Limb (tissue), 2 donors: Measurements from ENCODE around the gene DDIAS.
"Not testable (repeated sequence)": the region's sequence is repeated elsewhere in the genome, so short reads cannot be mapped to it uniquely, and the experiment has no call there.

ENCODE experiments used
- DNase-seq, 2 donors: peaks; one replicate each; pipeline ENCODE4 v3.0.0-alpha.2; 2016; ENCODE audit errors: extremely low spot score in 2 of 2

DDIAS gene, protein sequence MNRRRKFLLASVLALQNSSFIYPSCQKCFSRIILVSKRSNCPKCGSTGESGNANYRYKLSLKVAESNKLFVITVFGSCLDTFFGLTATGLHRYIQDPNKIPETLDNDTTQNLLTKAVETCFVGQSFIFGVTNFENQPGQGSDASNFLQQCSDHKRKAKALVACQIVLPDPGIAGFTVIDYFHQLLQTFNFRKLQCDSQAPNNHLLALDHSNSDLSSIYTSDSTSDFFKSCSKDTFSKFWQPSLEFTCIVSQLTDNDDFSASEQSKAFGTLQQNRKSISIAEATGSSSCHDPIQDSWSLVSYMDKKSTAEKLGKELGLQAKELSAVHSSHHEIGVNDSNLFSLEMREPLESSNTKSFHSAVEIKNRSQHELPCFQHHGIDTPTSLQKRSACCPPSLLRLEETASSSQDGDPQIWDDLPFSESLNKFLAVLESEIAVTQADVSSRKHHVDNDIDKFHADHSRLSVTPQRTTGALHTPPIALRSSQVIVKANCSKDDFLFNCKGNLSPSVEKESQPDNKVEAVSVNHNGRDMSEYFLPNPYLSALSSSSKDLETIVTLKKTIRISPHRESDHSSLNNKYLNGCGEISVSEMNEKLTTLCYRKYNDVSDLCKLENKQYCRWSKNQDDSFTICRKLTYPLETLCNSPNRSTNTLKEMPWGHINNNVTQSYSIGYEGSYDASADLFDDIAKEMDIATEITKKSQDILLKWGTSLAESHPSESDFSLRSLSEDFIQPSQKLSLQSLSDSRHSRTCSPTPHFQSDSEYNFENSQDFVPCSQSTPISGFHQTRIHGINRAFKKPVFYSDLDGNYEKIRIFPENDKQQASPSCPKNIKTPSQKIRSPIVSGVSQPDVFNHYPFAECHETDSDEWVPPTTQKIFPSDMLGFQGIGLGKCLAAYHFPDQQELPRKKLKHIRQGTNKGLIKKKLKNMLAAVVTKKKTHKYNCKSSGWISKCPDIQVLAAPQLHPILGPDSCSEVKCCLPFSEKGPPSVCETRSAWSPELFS

DNA sequence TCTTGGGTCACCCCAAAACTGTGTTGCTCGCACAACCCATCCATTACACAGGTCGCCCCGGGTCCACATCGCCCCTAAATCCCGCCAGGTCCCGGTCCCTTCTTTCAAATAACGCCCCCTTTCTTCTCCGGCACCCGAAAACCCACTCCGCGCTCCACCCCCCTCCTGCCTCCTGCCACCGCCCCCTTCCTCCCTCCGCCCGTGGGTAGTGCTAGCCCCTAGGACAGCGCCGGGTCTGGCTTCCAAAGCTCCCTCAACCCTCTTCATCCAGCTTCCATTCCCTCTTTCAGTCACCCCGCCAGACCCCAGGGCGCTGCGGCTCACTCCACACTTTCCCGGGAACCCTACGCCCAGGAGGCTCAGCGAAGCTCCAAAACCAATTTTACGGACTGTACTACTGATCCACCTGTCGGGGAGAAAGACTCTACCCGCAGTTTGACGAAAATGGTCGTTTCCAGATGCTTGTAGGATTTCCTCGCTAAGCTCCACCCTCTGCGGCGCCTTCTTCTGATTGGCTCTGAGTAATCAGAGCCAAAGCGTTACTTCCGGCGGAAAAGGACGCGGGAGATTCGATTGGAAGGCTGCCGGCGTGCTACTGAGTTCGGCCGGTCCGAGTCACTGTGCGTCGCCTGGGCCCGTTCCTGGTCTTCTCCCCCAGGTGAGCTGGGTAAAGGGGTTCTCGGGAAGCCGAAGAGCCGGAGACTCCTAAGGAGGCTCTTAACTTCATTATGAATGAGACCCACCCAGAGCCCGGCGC lies at the start of gene DDIAS:
Gene DDIAS, plus strand, starts transcription at position 572 of the 757 bp plus-strand sequence. CDS start 13,003 bp downstream, outside the sequence.
- peak; percentile 93 to 98 for DNase-seq

DNA sequence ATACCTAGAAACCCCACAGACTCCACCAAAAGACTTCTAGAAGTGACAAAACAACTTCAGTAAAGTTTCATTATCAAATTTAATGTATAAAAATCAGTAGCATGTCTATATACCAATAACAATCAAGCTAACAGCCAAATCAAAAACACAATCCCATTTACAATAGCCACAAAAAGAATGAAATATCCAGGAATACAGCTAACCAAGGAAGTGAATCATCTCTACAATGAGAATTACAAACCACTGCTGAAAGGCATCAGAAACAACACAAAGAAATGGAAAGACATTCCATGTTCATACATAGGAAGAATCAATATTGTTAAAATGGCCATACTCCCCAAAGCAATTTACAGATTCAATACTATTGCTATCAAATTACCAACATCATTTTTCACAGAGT lies 47.3 kb upstream of the DDIAS start:
- no peak for DNase-seq

DNA sequence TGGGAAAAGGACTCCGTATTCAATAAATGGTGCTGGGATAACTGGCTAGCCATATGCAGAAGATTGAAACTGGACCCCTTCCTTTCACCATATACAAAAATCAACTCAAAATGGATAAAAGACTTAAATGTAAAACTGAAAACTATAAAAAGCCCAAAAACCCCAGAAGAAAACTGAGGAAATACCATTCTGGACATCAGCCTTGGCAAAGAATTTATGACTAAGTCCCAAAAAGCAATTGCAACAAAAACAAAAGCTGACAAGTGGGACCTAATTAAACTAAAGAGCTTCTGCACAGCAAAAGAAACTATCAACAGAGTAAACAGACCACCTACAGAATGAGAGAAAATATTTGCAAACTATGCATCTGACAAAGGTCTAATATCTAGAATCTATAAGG lies 46.6 kb upstream of the DDIAS start:
- DNase-seq, result not testable (repeated sequence)

DNA sequence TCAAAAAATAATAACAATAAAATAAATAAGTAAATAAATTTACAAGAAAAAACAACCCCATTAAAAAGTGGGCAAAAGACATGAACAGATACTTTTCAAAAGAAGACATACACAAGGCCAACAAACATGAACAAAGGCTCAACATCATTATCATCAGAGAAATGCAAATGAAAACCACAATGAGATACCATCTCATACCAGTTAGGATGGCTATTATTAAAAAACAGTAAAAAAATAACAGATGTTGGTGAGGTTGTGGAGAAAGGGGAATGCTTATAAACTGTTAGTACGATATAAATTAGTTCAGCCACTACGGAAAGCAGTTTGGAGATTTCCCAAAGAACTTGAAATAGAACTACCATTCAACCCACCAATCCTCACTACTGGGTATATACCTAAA lies 45.9 kb upstream of the DDIAS start:
- DNase-seq, result no peak

DNA sequence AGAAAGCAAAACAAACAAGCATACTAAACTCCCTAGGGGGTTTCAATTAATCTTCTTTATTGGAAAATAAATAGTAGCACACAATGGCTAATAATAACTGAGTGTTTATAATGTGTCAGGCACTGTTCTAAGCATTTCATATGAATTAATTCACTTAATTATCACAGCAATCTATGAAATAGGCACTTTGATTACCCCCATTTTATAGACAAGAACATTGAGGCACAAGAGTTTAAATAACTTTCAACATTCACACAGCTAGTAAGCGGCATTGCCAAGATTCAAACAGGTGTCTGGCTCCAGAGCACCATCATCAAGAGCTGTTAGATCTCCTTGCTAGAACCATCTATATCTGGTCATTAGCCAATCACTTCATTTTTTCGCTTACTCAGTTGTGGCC lies 44.4 kb upstream of the DDIAS start:
- DNase-seq, result no peak

DNA sequence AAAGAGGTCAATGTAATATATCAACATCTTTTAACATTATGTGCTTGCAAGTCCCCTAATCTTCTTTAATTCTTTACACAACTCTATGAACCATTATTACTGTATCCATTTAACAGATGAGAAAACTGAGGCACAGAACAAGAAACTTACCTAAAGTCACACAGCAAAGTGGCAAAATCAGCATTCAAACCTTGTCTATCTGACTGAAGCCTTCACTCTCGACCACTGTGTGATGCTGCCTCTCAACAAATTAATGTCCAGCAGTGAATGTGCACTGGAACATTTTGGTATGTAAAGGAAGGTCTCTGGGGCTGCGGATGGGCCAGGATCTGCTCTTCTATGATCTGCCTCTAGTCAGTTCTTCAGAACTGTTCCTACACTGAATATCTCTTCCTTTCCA lies 43.4 kb upstream of the DDIAS start:
- DNase-seq, result no peak

DNA sequence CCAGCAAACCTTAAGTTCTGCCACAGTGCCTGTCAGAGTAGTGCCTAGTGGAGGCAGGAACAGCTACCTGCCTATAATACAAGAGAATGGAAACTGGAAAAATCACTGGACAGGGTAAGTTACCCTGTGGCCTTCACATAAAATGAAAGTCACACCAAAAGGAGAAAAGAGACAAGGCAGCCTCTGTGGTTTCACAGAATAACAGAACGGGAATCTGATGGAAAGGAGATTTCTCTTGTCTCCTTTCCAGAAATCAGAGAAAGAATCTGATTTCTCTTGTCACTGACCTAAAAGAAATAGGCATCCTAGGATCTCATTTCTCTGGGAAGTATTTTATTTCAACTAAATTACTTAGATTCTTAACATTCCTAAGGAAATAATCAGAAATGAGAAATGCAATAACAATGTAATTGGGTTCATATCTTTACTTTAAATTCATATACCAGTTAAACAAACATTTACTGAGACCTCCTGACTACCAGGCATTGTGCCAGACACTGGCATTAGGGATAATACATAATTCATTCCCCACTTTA lies 42.9 kb upstream of the DDIAS start:
- no peak for DNase-seq

DNA sequence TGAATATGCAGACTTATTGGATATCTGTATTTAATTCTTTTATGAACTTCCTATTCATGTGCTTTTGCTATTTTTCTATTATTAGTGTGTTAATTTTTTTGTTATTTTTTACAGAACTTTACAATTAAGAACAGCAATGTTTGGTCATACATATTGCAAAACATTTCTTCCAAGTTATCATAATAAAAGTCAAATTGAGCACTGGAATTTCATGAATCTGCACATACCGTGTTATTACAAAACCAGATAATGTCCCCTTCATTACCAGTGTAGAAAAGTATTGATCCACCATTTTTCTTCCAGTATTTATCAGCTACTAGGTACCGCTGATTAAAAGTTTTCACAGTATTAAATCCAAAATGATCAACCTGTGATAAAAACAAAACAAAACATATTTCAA lies 41.8 kb upstream of the DDIAS start:
- DNase-seq, result no peak

DNA sequence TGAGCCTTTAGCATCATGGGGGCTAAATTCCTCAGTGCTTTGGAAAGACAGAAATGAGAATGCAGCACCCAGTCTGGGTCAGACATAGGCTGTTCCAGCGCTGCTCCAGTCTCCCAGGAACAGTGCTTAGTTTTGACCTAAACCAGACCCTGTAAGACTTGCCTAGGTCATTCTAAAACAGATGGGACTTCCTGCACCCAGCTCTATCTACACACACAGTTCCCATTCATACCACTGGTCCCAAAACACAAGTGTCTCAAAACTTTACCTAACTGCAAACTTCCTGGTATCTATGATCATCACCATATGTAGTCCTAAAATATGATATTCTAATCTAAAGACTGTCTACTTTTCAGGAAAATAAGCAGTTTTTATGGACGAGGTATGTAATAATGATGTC lies 39.2 kb upstream of the DDIAS start:
- DNase-seq, result no peak

DNA sequence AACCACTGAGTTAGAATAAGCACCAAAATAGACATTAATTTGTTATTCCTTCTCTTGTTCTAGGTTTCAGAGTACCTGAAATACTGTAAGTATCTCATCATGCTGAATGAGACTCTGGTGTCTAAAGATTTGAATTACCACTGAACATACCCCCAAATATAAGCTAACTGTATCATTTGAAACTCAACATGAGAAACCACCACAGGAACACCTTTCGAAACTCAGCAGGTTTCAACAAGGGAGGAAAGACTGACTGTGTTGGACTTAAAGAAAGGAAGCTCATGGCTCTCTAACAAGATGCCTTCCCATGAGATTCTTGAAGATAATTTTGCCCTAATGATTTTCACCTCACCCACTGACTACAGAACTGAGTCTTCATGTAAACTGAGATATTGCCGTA lies 38.3 kb upstream of the DDIAS start:
- no peak for DNase-seq

DNA sequence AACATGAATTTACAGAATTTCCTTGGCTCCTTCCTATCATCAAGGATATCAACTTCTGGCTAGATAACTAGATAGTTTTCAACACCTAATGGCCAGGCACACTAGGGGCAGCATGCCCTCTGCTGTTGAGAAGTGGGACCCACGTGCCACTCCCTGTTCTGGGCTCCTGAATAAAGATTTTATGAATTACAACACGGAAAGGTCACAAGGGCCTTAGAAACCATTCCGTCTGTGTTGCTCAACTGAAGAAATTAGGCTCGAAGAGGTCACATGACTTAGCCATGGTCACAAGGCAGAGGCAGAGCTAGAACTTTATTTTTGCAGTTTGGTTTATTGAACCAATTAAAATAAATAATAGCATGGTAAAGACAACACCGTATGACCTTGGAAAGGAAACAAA lies 37.3 kb upstream of the DDIAS start:
- peak in 1 of 2 donors; percentile 47 for DNase-seq

DNA sequence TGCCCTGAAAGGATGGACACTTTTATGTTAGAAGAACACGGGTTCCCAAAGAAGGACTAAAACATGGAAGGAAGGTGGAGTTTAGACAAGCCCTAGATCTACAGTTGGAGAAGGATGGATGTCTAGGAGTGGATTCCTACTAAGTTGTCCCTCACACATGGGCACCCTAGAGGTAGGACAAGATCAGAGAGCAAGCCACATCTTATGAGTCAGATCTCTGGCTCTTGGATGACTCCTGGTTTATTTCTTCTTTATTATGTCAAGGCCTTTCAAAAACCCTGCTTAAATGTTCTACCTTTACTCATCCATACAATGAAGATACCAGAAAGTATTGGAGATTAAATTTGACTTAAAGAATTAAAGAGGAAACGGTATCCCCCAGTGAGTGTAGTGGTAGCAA lies 35.7 kb upstream of the DDIAS start:
- DNase-seq, result no peak

DNA sequence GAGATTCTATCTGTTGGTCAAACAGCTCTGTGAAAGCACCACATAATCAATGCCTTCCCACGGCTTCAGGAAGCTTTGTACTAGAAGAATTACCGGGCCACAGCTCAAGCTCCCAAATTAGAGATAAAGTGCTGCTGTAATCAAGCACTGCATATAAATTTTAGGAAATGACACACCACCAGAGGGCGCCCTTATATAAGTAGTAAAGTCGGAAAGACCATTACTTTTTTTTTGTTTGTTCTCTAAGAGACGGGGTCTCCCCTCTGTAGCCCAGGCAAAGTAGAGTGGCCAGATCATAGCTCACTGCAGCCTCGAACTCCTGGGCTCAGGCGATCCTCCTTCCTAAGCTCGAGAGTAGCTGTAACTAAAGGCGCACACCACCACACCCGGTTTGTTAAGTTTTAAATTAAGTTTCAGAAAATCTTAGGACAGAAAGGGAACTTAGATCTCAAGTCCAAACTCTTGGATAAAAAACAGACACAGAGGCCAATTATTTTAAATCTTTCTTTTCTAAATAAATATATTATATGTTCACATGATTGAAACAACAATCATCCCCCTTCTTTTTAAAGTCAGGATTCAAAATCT lies 33.9 kb upstream of the DDIAS start:
- DNase-seq, result peak; percentile 77 to 84

DNA sequence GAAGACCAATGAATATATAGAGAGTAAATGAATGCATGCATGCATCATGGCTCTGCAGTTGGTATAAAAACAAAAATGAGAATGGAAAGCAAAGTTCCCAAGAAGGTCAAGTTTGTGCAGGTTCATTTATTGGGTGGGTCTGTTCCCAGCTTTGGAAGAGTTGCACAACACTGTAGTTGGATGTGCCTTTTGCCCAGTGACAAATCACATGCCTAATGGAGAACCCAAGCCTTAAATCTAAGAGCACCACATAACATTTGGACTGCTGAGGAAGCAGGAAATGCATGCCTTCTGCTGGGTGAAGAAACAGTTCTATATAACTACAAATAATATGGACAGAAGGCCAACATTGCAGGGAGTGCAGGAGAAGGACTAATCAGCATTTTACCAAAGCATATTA lies 31.9 kb upstream of the DDIAS start:
- DNase-seq, result no peak

DNA sequence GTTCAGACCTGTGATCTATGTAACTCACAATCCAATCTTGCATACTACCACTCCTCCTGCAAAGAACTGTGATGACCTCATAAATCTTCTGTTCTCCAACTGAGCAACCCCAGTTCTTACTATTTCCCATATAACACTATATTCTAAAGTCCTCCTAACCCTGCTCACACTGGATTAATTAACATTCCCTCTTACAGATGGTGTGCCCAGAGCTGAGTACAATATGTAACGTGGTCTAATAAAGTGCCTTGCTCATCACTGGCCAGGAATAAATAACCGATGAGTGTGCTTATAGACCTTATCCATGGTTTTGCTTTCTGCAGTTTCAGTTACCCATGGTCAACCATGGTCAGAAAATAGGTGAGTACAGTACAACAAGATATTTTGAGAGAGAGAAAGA lies 29.9 kb upstream of the DDIAS start:
- DNase-seq, result no peak

DNA sequence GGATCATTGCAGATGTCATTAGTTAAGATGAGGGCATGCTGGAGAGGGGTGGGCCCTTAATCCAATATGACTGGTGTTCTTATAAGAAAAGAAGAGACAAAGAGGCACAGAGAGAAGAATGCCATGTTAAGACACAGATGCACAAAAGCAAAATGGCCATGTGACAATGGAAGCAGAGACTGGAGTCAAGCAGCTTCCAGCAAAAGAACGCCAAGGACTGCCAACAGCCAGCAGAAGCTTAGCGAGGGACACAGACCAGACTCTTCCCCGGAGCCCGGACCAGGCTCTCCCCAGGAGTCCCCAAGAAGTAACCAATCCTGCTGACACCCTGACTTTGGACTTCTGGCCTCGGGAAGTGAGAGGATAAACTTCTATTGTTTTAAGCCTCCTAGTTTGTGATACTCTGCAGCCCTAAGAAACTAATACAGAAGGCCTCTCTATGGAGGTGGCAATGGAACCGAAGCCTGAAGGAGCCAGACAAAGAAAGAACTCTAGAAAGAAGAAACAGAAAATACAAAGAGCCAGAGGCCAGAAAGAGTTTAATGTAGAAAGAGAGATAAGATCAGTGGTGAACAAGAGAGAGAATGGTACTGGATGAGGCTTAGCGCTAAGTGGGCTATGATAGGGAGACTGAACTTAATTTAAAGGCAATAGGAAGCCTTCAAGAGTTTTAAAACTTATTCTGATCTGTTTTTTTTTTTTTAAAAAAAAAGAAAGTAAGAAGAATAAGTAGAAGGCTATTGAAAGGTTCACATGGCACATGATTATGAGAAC lies 29.0 kb upstream of the DDIAS start:
- DNase-seq, result no peak

DNA sequence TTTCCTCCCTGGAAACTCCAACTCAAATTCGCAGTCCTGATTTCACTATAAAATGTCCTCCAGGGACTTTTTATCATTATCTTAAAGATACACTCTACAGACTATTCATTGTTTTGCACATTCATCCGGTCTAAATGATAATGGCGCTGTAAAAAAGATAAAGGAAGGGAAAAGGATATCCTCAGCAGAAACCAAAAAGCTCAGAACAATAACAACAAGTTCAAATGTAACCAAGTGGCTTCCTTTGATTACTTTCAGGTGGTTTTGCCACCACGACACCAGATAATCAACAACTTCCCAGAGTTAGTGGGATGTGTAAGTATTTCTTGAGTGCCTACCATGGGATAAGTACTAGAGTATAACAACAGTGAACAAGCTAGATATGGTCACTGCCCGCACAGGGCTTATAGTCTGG lies 27.6 kb upstream of the DDIAS start:
- no peak for DNase-seq

DNA sequence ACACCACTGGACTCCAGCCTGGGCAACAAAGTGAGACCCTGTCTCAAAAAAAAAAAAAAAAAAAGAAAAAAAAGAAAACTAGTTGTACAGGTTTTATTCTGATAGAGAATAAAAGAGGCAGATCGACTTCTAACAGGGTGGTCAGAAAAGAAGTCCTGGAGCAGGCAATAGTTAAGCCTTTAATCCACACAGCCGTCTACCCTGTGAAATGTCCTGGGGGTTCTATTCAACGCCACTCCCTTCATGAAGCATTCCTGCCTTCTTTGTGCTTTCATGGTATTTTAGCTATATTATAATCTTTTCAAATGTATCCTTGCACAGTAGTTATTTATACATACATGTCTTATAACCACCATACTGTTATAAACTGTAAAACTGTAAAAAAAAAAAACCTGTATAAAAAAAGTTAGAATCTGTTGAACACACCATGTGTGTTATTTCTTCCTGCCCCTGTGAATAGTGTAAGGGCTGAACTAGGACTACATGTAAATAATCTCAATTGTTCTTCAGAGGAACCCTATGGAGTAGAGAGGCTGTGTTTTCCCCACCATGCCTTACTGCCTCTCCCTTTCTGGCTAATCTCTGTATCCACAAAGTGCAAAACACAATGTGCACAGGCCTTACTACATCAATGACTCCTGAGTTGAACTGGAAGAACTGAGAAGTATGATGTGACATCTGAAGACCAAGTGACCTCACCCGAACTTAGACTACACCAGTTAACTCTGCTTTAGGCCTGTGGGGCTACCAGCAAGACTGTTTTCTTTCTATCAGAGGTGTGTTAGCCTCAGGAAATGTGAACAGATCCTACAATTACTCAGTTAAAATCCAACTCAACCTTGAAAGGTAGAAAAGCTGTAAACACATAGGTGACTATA lies 26.7 kb upstream of the DDIAS start:
- DNase-seq, result no peak

DNA sequence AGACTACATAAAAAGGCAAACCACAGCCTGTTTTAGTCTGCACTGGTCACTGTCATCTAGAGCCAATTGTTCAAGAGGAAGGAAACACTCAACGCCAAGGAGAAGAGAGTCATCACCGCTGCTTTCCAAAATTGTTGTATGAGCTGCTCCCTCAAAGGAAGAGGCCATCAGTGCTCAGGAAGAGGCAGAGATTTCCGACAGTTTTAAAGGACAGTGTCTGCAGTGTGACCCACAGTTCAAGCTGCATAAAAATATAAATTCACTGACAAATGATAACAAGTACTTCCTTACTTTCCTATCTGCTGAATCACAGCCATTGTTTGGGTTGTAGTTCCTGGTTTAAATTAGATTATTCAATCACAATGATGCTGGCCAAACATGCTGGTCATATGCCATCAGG lies 17.7 kb upstream of the DDIAS start:
- DNase-seq, result no peak
